Activated naive CD4-positive, alpha-beta T cell treated with anti-CD3 and anti-CD28 coated beads, Interleukin-2, amount 50 U/mL, for 72 hours (primary cell): ENCODE results near the gene PDE4B. TPM values are rescaled to one million over a fixed set of nuclear protein-coding genes. Genes with fewer than 3 reads are reported as not detected.
"Not testable (repeated sequence)": the region's sequence is repeated elsewhere in the genome, so short reads cannot be mapped to it uniquely, and the experiment has no call there.

Experiments used
- ATAC-seq, 2 donors: fragments of 150-1000 bp; cut with Tn5 transposase; 2 replicates each; pipeline ENCODE4 v1.10.0; 2021; ENCODE audit warnings: mild to moderate bottlenecking in 2 of 2, moderate library complexity in 2 of 2
- DNase-seq, 2 donors: peaks; one replicate each; pipeline ENCODE4 v3.0.0; 2021 to 2022; ENCODE audit warnings: low spot score in 2 of 2
- H3K27ac Mint-ChIP-seq, 2 donors: one replicate each; pipeline ENCODE4 v1.8.0; 2022; ENCODE audit warnings: mild to moderate bottlenecking in 2 of 2, mixed read lengths in 2 of 2
- H3K36me3 Mint-ChIP-seq, 2 donors: one replicate each; pipeline ENCODE4 v1.8.0; 2022; ENCODE audit warnings: mixed read lengths in 2 of 2
- H3K9me3 Mint-ChIP-seq, 2 donors: one replicate each; pipeline ENCODE4 v1.8.0; 2022; ENCODE audit warnings: mixed read lengths in 2 of 2
- total RNA-seq, 2 donors: library from RNA; stranded (reverse); gene quantifications; one replicate each; pipeline ENCODE4 v1.2.3, GENCODE V29; 2022

Gene PDE4B
- total RNA-seq, 2 donors from 2014 or later, result 23.8 to 25.6 TPM

DNA sequence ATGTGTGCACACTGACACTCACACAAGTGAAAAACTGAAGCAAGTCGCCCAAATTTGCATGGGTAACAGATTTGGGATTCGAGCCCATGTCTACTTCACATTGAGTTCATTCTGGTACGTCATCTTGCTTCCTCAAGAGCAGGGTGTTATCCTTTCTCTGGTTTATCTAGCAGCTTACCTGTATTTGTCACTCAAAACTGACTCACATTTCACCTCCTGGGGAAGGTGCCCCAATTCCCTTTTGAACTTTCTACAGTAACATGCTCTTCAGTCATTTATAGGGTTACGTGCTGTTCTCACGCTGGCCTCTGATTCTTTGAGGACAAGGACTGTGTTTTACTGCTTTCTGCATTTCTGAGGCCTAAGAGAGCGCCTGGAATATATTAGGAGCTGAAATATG lies 162.8 kb downstream of the PDE4B start:
- no peak overlapping the region for H3K27ac Mint-ChIP-seq
- DNase-seq, result no peak
- ATAC-seq, result peak in 1 of 2 donors; percentile 30
- H3K9me3 Mint-ChIP-seq, result no peaks in the 10 kb centered on the region
- H3K36me3 Mint-ChIP-seq, result no peaks in the 10 kb centered on the region

DNA sequence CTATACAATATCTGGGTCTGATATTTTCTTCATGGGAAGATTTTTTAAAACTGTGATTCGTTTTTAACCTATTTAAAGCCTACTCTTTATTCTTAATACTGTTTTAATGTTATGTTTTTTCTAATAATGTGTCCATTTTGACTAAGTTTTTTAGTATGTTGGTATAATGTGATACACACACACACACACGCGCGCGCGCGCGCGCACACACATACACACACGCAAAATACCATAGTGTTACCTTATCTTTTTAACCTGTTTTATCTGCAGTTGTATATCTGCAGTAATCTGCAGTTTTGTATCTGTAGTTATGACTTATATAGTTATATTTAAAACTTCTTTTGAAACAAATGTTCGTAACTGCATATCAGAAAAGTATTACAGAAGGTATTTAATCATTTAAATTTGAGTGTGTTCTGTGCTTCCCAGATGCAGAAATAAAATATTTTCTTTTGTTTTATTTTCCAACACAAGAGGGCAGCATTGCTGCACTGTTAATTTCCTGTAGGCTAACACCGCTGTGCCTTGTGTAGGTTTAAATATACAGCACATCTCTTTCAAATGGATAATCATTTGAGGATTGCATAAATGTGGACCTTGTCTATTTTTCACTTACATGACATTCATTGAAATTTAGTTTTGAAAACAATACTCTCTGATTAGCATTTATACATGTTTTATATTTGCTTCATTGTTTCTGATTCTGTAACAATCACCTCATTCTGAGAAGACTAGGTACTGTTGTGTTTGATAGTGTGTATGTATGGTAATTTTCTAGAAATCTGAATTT lies 166.1 kb downstream of the PDE4B start:
- Mint-ChIP-seq H3K27ac (no peak overlapping the region), H3K36me3 (no peaks in the 10 kb centered on the region), H3K9me3 (no peaks in the 10 kb centered on the region)
- DNase-seq (peak in 1 of 2 donors; percentile 29), ATAC-seq (peak; percentile 54 to 74)

DNA sequence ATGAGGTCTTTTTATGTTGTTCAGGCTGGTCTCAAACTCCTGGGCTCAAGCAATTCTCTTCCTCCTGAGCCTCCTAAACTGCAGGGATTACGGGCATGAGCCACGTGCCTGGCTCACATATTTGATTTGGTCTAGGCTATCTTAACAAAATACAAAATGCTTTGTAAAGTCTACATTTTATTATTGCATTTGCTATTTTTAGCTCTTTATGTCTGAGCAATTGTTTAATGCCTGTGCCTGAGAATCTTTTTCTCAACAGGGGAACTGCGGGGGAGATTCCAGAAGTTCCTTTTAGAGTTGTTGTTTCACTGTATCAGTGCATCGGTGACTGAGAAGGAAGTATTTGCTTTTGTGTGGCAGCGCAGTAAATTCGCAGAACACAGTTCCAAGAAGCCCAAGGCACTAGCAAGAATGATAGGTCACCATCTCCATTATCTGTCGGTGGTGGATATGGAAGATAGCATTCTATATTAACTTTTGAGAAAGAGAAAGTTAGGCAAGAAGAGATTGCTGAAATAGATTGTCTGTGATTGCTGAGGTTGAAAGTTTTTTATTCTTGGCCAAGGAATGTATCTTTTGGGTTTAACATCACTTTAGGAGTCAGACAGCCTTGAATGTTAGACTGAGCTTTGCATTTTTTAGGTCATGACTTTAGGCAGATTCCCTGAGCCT lies 167.3 kb downstream of the PDE4B start:
- no peak for ATAC-seq
- no peak for DNase-seq

DNA sequence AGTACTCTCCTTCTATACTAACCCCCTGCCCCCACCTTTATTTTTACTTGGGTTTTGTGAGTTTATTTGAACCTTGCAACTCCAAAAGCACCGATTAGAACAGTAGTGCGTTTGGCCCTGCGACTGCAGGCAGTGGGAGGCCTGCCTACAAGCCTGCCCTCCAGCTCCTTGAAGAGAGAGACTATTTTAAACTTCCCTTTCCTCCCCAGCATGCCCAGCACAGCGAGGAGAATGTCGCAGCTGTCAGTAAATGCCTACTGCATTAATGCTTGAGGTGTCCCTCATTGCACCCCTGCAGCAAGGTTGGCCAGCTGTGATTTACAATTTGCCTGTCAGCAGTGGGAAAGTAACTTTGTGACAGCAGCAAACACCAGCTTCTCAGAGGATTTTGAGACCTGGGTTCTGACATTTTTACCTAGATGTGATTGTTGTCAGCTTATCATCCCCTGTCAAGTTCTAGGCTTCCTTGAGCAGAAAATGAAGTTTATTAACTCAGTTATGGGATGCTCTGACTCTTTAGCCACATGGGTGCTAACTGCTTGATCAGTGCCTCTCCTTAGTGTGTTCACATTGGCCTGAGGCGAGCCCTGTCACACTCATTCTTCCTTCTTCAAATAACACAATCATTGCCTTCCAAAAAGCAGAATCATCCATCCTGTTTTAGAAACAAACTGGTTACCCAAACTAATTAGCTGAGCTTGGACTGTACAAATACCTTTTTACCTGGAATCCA lies 170.6 kb downstream of the PDE4B start:
- H3K36me3 Mint-ChIP-seq, result no peaks in the 10 kb centered on the region
- no peak overlapping the region for H3K27ac Mint-ChIP-seq
- ATAC-seq (no peak), DNase-seq (no peak)
- no peaks in the 10 kb centered on the region for H3K9me3 Mint-ChIP-seq

More for the DNA sequence above, 167.3 kb downstream of the PDE4B start:
- H3K27ac Mint-ChIP-seq, result no peak overlapping the region
- no peaks in the 10 kb centered on the region for H3K36me3 Mint-ChIP-seq
- no peaks in the 10 kb centered on the region for H3K9me3 Mint-ChIP-seq

DNA sequence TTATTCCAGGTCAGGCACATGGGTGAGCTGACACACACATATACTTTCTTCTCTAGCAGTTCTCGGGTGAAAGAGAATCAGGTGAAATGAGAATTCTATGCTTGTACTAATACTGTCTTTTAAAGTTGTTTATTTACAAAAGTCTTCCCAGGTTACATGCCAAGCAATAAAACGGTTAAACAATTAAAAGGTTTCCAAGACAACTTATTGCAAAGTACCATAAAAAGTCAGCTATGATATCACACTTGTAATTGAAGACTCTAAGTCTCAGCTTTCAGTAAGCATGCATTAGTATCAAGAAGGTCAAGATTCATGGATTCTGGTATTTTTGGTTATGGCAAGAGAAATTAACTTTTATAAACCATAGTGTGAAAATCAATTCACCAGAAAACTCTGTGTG lies 171.4 kb downstream of the PDE4B start:
- Mint-ChIP-seq H3K36me3 (no peaks in the 10 kb centered on the region), H3K9me3 (no peaks in the 10 kb centered on the region), H3K27ac (no peak overlapping the region)
- DNase-seq, result no peak
- no peak for ATAC-seq

DNA sequence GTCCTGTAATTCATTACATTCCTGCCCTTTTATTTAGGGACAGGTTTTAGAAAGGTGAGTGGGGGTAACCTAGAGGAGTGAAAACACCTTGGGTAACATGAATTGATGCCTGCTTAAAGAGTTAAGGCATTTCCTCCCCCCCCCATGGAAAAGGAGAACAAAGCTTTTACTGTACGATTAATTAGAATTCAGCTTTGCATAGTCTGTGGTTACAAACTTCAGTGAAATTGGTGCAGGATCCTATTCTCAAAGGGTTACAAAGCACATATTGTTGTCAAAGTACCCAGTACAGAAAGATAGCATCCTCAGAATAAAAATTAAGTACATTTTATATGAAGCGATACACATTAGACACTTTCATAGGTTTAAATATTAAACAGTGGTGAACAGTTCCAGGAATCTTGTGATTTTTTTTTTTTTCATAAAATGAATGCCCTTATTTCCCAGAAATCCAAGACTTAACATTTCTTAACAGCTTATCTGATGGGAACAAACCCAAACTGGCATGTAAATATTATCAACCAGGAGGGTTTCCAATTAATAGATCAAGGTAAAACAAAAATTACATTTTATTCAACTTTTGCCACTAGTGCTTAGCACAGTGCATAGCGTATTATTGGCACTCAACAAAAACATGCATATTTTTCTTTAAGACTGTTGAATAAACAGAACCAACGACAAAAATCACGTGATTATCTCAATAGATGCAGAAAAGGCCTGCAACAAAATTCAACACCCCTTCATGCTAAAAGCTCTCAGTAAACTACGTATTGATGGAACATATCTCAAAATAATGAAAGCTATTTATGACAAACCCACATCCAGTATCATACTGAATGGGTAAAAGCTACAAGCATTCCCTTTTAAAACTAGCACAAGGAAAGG lies 172.7 kb downstream of the PDE4B start:
- no peaks in the 10 kb centered on the region for H3K36me3 Mint-ChIP-seq
- no peak for ATAC-seq
- no peaks in the 10 kb centered on the region for H3K9me3 Mint-ChIP-seq

DNA sequence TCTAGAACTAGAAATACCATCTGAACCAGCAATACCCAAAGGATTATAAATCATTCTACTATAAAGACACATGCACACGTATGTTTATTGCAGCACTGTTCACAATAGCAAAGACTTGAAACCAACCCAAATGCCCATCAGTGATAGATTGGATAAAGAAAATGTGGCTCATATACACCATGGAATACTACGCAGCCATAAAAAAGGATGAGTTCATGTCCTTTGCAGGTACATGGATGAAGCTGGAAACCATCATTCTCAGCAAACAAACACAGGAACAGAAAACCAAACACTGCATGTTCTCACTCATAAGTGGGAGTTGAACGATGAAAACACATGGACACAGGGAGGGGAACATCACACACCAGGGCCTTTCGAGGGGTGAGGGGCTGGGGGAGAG lies 174.8 kb downstream of the PDE4B start:
- not testable (repeated sequence) for H3K36me3 Mint-ChIP-seq, DNase-seq, H3K9me3 Mint-ChIP-seq, H3K27ac Mint-ChIP-seq, ATAC-seq

More for the DNA sequence above, 172.7 kb downstream of the PDE4B start:
- H3K27ac Mint-ChIP-seq, result no peak overlapping the region
- DNase-seq, result no peak

DNA sequence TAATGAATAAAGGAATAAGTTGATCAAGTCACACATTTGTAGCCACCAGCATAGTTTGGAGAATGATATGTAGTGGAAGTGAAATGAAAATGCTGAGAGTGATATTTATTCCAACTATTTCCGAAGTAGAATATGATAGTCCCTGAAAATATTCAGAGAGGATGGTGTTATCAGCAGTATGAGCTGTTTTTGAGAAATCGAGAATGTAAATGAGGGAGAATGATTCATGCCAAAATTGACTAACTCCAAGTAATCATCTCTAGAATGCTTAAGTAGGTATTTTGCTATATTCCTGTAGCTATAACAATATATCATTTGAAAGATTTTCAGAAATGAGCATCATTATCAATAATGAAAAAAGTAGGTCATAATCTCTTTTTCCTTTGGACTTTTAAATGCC lies 178.9 kb downstream of the PDE4B start:
- Mint-ChIP-seq H3K27ac (no peak overlapping the region), H3K9me3 (peaks cover 13% of the 10 kb centered on the region in 2 donors), H3K36me3 (peaks cover 15 to 18% of the 10 kb centered on the region in 2 donors)
- DNase-seq (no peak), ATAC-seq (peak in 1 of 2 donors; percentile 44)

DNA sequence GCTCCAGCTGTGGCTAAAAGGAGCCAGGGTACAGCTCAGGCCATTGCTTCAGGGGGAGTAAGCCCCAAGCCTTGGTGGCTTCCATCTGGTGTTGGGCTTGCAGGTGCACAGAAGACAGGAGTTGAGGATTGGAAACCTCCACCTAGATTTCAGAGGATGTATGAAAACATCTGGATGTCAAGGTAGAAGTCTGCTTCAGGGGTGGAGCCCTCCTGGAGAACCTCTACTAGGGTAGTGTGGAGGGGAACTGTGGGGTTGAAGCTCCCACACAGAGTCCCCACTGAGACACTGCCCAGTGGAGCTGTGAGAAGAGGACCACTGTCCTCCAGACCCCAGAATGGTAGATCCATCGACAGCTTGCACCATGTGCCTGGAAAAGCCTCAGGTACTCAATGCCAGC lies 183.0 kb downstream of the PDE4B start:
- ATAC-seq, result no peak
- no peak for DNase-seq
- Mint-ChIP-seq H3K27ac (no peak overlapping the region), H3K36me3 (peaks cover 22% of the 10 kb centered on the region in 2 donors), H3K9me3 (peaks cover 16% of the 10 kb centered on the region in 2 donors)

DNA sequence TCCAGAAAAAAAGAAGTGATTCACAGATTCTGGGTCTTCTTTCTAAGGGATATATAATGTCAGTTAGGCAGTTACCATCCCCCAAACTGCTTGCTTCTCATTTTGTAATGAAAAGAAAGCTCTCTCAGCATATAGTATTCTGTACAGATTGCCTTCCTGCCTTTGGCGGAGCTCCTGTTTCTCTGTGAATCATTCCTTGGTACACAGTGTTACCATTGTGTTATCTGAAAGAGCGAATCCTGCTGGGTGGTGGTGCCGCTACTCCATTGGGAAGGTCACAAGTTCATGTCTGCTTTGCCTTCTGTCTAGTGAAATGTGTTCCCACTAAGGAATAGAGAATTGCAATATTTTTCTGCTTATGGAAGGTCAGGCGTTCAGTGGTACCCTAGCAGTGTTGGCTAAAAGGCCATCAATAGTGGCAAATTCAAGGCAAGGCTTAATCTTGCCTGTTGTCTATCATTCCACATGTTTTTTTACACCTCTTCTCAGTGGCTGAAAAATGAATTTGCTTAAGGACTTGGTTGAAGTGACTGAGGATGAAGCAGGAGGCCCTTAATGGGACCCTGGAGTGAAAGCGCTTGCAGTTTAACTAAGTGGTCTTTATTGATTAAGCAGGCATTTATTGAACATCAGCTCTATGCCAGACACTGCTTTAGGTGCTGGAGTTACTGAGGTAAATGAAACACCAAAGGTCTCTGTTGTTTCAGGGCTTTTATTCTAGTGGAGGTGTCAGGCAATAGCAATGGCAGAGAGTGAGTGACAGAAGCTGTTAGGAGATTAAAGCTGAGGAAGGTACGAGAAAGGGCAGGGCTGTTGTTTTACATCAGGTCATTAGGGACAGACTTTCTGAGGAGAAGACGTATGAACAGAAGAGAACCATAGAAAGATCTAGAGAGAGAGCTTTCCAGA lies 186.7 kb downstream of the PDE4B start:
- H3K27ac Mint-ChIP-seq, result no peak overlapping the region
- DNase-seq, result no peak
- H3K9me3 Mint-ChIP-seq, result peaks cover 16% of the 10 kb centered on the region in 2 donors
- peaks cover 22% of the 10 kb centered on the region in 2 donors for H3K36me3 Mint-ChIP-seq
- ATAC-seq, result no peak

DNA sequence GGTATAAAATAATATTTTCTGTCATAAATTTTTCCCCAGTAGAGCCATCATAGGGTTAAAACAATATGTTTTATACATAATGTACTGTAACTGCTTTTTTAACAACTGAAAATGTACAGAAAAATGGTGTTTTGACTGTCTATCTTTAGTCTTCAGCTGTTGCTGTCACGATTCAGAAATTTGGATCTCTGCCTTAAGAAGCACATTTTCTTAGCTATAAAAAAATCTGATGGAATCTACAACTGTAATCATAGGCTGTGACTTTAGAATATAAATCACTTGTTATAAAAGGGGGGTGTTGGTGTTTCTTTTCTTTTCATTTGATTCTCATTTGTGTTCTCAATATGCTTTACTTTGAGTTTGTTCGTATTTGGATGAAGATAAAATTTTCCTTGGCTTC lies 187.5 kb downstream of the PDE4B start:
- no peak for ATAC-seq
- Mint-ChIP-seq H3K9me3 (peaks cover 8% of the 10 kb centered on the region in 2 donors), H3K27ac (no peak overlapping the region), H3K36me3 (peaks cover 13% of the 10 kb centered on the region in 2 donors)
- DNase-seq, result no peak

DNA sequence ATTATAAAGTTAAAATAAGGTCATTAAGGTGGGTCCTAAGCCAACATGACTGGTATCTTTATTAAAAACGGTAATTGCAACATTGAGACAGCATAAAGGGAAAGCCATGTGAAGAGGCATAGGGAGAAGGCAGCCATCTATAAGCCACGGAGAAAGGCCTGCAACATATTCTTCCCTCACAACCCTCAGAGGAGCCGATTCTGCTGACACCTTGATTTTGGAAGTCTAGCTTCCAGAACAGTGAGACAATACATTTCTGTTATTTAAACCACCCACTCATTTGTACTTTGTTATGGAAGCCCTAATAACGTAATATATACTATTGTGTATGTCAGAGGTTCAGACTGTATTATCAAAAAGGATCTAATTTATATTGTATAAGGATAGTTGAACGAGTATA lies 190.8 kb downstream of the PDE4B start:
- Mint-ChIP-seq H3K9me3 (no peaks in the 10 kb centered on the region), H3K27ac (no peak overlapping the region), H3K36me3 (no peaks in the 10 kb centered on the region)
- DNase-seq (no peak), ATAC-seq (no peak)

DNA sequence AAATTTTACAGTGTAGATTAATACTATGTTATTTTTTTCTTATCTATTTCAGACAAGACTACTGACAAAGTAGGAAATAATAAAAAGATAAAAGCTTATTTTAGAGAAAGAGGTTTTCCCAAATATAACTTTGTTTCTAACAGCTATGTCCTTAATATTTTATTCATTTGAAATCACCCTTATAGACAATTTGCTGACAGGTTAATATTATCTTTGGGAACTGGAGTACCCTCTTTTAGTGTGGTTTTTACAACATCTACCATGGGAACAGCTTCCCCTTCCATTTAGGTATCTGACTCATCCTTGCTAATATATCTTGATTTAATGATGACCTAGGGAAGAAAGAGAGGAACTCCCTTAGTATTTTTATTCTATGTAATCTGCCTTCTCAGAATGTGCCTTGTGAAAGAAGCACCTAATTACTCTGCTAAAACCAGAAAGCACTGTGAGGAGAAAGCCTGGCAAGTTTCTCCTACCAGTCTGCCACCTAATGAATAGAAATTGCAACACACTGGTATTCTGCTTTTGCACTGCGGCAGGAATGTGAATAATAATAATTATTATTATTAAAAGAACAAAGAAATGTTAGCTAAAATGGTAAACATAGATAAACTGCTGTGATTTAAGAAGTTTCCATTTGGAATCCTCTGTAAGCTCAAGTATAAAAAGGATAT lies 192.8 kb downstream of the PDE4B start:
- Mint-ChIP-seq H3K9me3 (no peaks in the 10 kb centered on the region), H3K27ac (no peak overlapping the region), H3K36me3 (no peaks in the 10 kb centered on the region)
- ATAC-seq (no peak), DNase-seq (no peak)

DNA sequence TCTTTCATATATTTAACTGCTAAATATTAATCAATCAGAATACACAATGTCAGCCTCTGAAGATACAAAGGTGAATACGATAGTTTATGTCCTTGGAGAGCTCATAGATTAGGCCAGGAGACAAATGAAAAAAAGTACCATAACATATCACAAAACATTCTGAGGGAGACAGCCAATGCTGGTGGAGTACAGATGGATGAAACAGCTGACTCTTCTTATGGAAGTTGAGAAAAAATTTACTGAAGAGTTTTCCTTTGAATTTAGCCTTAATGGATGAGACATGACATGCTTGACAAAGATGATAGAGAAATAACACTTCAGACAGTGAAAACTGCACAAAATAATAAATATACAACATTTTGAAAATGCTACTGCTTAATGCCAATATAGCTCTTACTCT lies 193.5 kb downstream of the PDE4B start:
- DNase-seq, result no peak
- H3K36me3 Mint-ChIP-seq, result no peaks in the 10 kb centered on the region
- H3K9me3 Mint-ChIP-seq, result no peaks in the 10 kb centered on the region
- H3K27ac Mint-ChIP-seq, result no peak overlapping the region
- no peak for ATAC-seq

DNA sequence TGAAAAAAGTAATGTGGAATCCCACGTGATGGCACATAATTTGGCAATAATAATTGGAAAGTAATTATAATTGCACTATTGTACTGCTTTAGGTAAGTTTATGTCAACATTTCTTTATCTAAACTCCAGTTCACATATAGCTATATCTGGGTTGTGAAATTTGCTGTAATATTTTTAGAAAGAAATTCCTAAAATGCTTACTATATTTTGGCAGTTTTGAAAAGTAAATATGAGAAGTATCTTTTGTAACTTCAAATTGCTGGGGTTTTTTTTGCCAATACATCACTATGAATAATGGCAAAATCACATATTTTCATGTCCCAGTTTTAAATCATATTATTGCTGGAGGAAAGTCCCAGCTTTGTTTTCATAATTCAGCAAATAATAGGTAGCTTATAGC lies 197.5 kb downstream of the PDE4B start:
- H3K27ac Mint-ChIP-seq, result no peak overlapping the region
- no peak for ATAC-seq
- no peaks in the 10 kb centered on the region for H3K36me3 Mint-ChIP-seq
- H3K9me3 Mint-ChIP-seq, result no peaks in the 10 kb centered on the region
- no peak for DNase-seq
